Measurements from ENCODE around the gene RBM4B.

RBM4B gene

GRCh38 chr11:66686801-66687750 lies 9.4 kb upstream of the RBM4B start:
- DNase-seq (ENCODE audit: low spot score), result no peak

GRCh38 chr11:66686100-66686785 lies 8.6 kb upstream of the RBM4B start:
- no peak for DNase-seq (ENCODE audit: low spot score)

- no peak for DNase-seq (ENCODE audit: low spot score)
Observed at GRCh38 chr11:66685276-66686099, 7.8 kb upstream of the RBM4B start.

- DNase-seq (ENCODE audit: low spot score), result no peak
Observed at GRCh38 chr11:66684635-66685034, 6.9 kb upstream of the RBM4B start.

DNA sequence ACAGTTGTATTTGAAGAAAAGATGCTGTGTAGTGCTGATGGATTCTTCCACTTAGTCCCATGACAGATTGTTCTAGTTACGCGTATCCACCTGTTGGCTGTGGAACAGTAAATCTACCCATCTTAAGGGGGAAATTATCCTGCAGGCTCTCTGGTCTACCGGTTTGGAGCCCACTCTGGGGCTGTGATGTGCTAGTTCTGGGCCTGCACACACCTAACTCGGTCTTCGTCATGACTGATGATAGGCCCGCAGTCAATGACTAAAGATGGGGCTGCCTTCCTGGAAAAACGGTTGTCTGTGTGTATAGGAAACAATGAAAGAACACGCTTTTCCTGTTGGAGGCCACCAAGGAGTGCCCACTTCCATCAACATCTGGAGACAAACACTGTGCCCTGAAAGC lies 6.2 kb upstream of the RBM4B start:
- DNase-seq (ENCODE audit: low spot score), result no peak

DNA sequence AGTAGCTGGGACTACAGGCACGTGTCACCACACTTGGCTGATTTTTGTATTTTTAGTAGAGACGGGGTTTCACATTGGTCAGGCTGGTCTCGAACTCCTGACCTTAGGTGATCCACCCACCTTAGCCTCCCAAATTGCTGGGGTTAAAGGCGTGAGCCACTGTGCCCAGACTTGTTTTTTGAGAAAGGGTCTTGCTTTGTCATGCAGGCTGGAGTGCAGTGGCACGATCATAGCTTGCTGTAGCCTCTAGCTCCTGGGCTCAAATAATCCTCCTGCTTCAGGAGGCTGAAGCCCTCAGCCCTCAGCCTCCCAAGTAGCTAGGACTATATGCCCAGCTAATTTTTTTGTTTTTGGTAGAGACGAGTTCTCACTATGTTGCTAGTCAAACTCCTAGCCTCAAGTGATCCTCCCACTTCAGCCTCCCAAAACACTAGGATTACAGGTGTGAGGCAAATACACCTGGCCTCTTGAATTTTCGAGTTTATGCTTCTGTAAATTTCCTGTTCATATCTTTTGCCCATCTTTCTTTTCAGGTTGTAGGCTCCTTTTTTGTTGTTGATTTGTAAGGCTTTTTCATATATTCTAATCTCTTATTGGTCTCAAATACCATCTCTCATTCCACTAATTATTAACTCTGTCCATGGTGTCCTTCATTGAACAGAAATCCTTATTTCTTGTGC lies 3.4 kb upstream of the RBM4B start:
- DNase-seq (ENCODE audit: low spot score), result no peak

DNA sequence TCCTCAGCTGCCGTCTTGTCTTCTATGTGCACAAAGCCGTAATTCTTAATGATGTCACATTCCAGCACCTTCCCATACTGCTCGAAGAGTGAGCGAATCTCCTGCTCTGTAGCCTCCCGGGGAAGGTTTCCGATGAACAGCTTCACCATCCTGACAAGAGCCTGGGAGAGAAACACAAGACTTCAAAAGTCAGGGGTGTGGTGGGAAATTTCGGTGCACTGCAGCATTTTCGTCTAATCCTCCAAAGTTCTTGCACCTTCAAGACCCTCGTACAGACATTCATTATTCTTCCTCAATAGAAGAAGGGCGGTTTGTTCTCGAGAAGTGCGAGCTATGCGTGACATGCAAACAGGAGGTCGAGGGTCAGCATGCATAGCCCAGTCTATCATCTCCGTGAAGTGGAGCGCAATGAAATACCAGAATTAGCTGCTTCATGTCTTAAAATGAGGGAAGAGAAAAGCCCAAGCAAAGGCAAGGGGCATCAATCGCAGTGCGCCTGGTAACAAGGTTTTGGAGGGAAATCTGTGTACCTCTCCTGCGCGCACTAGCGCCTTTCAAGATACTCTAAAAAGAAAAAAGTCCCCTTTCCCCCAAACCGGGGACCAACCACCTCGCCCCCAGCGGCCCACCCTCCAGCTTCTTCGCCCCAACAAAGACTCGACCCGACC lies 622 bp downstream of the RBM4B start:
- no peak for DNase-seq (ENCODE audit: low spot score)

- no peak for DNase-seq (ENCODE audit: low spot score)
Observed at GRCh38 chr11:66676282-66676919, 1.3 kb downstream of the RBM4B start.

GRCh38 chr11:66674964-66675602 lies 2.6 kb downstream of the RBM4B start:
- DNase-seq (ENCODE audit: low spot score), result no peak

DNA sequence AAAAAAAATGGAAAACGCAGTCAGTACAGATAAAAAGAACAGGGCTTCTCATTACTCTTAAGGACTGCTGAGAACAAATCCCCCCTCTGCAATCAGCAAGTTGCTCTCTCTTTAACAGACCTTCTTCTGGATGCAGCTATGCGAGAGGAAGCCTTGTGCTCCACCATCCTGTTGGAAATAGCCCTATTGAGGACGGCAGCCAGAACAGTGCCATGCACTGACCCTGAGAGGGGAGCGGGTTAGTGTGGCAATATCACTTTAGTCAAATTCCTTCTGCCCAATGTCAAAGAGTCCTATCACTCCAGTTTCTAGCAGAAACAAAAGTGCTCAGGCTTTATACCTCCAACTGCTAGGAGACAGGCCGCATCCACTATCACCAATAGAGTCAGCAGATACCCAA lies 6.9 kb downstream of the RBM4B start:
- no peak for DNase-seq (ENCODE audit: low spot score)

DNA sequence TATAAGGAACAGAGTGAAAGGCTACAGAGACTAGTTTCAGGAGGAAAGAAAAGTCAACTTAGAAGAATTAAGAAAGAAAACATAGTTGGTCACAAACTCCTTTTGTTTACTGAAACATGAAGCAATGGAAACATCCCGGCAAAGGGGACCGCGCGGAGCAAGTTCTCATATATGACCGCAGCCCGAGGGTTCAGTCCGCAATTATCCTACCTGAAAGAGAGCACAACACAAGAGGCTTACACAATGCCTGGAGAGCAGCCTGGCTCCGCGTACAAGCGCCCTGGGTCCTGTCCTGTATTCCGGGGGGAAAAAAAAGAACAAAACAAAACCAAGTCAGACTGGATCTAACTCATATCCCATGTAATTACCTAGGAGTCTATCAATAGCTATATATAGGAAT lies 12.3 kb downstream of the RBM4B start:
- DNase-seq (ENCODE audit: low spot score), result no peak

DNA sequence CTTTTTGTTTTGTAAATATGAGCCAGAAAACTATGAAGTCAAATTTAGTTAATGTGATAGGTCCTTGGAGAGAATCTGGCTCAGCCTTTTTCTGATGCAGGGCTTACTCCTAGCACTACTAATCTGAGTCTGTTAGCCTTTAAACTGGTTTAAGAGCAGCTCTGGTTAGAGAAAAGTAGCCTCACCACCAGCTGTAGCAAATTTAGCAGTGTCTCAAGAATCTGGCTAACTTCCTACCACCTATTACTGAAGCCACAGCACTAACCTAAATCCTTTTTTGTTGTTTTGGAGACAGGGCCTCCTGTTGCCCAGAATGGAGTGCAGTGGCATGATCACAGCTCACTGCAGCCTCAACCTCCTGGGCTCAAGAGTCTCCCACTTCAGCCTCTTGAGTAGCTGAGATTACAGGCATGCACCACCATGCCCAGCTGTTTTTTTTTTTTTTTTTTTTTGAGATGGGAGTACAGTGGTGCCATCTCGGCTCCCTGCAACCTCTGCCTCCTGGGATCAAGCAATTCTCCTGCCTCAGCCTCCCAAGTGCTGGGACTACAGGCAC lies 13.9 kb downstream of the RBM4B start:
- no peak for DNase-seq (ENCODE audit: low spot score)

DNA sequence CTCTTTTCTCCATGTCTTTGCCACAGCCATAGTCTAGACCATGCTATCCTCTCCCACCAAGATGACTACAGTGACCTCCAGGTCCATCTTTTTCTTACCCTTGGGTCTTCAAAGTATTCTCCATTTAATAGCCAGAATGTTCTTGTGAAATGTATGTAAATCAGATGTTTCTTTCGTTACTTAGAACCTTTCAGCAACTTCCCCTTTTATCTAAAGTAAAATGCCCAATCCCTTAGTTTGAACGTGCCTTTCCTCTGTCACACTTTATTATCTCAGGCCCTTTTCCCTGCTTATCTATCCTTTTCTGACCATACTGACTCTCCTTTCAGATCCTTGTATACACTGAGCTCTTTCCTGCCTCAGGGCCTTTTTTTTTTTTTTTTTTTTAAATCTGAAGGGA lies 17.9 kb downstream of the RBM4B start:
- no peak for DNase-seq (ENCODE audit: low spot score)

DNA sequence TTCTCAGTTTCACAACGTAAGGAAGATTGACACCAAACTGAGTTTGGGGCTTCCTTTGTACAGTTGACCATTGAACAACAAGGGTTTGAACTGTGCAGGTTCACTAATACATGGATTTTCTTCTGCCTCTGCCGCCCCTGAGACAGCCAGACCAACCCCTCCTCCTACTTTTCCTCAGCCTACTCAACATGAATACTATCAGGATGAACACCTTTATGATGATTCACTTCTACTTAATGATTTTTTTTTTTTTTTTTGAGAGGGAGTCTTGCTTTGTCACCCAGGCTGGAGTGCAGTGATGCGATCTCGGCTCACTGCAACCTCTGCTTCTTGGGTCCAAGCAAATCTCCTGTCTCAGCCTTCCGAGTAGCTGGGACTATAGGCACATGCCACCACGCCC lies 24.6 kb downstream of the RBM4B start:
- no peak for DNase-seq (ENCODE audit: low spot score)

GRCh38 chr11:66652651-66653050 lies 25.0 kb downstream of the RBM4B start:
- no peak for DNase-seq (ENCODE audit: low spot score)

GRCh38 chr11:66651016-66651415 lies 26.7 kb downstream of the RBM4B start:
- DNase-seq (ENCODE audit: low spot score), result no peak

GRCh38 chr11:66649903-66650302 lies 27.8 kb downstream of the RBM4B start:
- DNase-seq (ENCODE audit: low spot score), result no peak

- no peak for DNase-seq (ENCODE audit: low spot score)
Observed at GRCh38 chr11:66646828-66647227, 30.9 kb downstream of the RBM4B start.

GRCh38 chr11:66643745-66644437 lies 33.8 kb downstream of the RBM4B start:
- no peak for DNase-seq (ENCODE audit: low spot score)
